Measurements from ENCODE around the gene PLEKHA8. TPM values are rescaled to one million over a fixed set of nuclear protein-coding genes. Genes with fewer than 3 reads are reported as not detected.
A peak's percentile ranks its signal among the peaks of the same experiment; 100 is the strongest.

The PLEKHA8 gene
- total RNA-seq, 4 donors from 2014 or later, result 9.9 to 30.1 (median 15.2) TPM

- no peaks in the 10 kb centered on the region for H3K36me3 ChIP-seq
- no peak for DNase-seq
- H3K4me1 ChIP-seq, result peaks cover 0 to 27% (median 4%) of the 10 kb centered on the region in 4 donors
- TF ChIP-seq POLR2A (IDR thresholded peaks at IDR 0.05) (no peak), CTCF (IDR thresholded peaks at IDR 0.05) (no peak)
- no peaks in the 10 kb centered on the region for H3K9me3 ChIP-seq
- H3K27me3 ChIP-seq, result no peaks in the 10 kb centered on the region
- no peak overlapping the region for H3K27ac ChIP-seq
- no peak overlapping the region for H3K4me3 ChIP-seq
Observed at GRCh38 chr7:30023524-30023923, 4.7 kb upstream of the PLEKHA8 start.

DNA sequence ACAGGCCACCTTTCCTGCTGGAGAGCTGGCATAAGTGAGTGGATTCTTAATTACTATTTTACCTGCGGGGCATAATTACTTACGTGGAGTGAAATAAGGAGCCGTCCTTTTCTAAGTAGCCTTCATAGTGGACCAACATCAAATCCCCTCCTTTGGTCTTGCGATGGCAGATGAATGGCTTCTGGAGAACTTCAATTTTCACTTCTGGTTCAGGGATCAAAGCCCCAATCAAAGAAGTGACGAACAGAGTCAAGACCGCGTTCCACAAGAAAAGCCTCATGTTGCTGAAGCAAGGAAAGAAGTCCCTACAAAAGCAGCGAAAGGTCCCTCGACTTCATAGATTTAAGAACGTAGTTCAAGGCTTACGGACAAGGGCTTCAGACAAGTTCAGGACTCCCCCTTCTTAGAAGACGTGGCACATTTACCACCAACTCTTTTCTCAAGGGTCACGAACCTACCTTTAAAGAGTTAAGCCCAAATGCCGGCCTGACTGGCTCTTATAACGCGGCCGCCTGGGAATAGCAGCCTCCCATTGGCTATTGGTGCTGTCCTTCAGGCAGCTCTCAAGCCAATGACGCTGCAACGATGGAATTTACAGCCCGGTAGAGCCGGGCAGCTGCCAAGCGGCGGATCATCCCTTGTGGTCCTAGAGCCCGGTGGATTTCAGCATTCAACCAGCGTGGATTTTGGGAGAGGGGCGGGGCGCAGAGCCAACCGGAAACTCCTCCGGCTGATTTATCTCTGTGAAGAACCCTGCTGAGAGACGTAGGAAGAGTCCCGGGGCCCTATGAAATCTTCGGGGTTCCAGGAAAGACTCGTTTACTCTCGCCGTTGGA lies 1.8 kb upstream of the PLEKHA8 start, which contains the start of gene FKBP14:
Gene FKBP14, minus strand, starts transcription at position 474 of the 836 bp plus-strand sequence. Its CDS starts 194 bp downstream, at position 280.
- Histone ChIP-seq H3K27ac (peak within 1 kb of the TSS; percentile 87 to 93 (median 91)), H3K9me3 (no peaks in the 10 kb centered on the region), H3K36me3 (no peaks in the 10 kb centered on the region), H3K27me3 (no peaks in the 10 kb centered on the region), H3K4me1 (peaks cover 0 to 41% (median 8%) of the 10 kb centered on the region in 4 donors), H3K4me3 (peak within 1 kb of the TSS; percentile 82 to 96 (median 92))
- TF ChIP-seq POLR2A (IDR thresholded peaks at IDR 0.05), result no peak
- TF ChIP-seq CTCF (IDR thresholded peaks at IDR 0.05), result no peak
- peak; percentile 94 to 99 (median 95) for DNase-seq

GRCh38 chr7:30027065-30027456 lies 1.2 kb upstream of the PLEKHA8 start:
- H3K36me3 ChIP-seq, result no peaks in the 10 kb centered on the region
- no peaks in the 10 kb centered on the region for H3K27me3 ChIP-seq
- peaks cover 0 to 41% (median 8%) of the 10 kb centered on the region in 4 donors for H3K4me1 ChIP-seq
- H3K4me3 ChIP-seq, result peak overlapping the region; percentile 82 to 96 (median 92)
- TF ChIP-seq CTCF (IDR thresholded peaks at IDR 0.05), result no peak
- no peak for TF ChIP-seq POLR2A (IDR thresholded peaks at IDR 0.05)
- peak overlapping the region; percentile 67 to 93 (median 90) for H3K27ac ChIP-seq
- DNase-seq, result peak in 2 of 3 donors; percentile 22 to 72
- no peaks in the 10 kb centered on the region for H3K9me3 ChIP-seq

DNA sequence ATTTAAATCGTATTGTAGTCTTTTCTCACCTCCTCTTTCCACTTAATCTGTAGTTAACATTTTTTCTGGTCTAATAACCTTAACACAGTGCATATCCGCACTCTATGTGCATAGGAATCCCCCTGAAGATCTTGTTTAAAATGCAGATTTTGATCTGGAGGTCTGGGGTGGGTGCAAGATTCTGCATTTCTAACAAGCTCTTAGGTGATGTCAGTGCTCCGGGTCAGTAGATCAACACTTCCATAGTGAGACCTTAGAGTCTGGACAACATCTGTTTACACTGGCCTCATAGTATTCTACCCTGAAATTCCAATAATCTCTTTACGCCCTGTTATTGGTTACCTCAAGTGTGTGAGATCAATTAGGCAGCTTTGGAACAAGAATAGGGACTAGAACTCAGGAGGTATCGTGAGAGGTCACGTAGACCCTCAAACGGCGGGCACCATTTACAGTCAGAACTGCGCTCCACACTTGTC lies 434 bp upstream of the PLEKHA8 start:
- peak overlapping the region; percentile 82 to 96 (median 92) for H3K4me3 ChIP-seq
- H3K9me3 ChIP-seq, result no peaks in the 10 kb centered on the region
- H3K4me1 ChIP-seq, result peaks cover 0 to 41% (median 8%) of the 10 kb centered on the region in 4 donors
- no peaks in the 10 kb centered on the region for H3K36me3 ChIP-seq
- H3K27me3 ChIP-seq, result no peaks in the 10 kb centered on the region
- H3K27ac ChIP-seq, result peak overlapping the region; percentile 87 to 93 (median 91)
- DNase-seq, result no peak
- TF ChIP-seq POLR2A (IDR thresholded peaks at IDR 0.05), result no peak
- TF ChIP-seq CTCF (IDR thresholded peaks at IDR 0.05), result no peak

- TF ChIP-seq POLR2A (IDR thresholded peaks at IDR 0.05), result peak; percentile 15 to 25
- peak in 2 of 6 experiments; percentile 7 to 25 for TF ChIP-seq CTCF (IDR thresholded peaks at IDR 0.05)
- no peaks in the 10 kb centered on the region for H3K9me3 ChIP-seq
- H3K27ac ChIP-seq, result peak overlapping the region; percentile 87 to 93 (median 91)
- H3K27me3 ChIP-seq, result no peaks in the 10 kb centered on the region
- peaks cover 0 to 37% (median 8%) of the 10 kb centered on the region in 4 donors for H3K4me1 ChIP-seq
- H3K36me3 ChIP-seq, result no peaks in the 10 kb centered on the region
- peak in 2 of 3 donors; percentile 41 to 62 for DNase-seq
- H3K4me3 ChIP-seq, result peak overlapping the region; percentile 82 to 96 (median 92)
Observed at GRCh38 chr7:30028749-30029635, 780 bp downstream of the PLEKHA8 start.
